HCT116 (cell line): ENCODE measurements around the gene SUFU.

ENCODE experiments used
- EZH2phosphoT487 ChIP-seq: fragments of 200-600 bp; IDR thresholded peaks from 2 replicates; pipeline ENCODE4 v1.6.1; 2018; ENCODE audit warnings: antibody characterized with exemption, borderline replicate concordance
- POLR2A ChIP-seq: IDR thresholded peaks from 2 replicates; pipeline ENCODE4 v1.7.0; 2011; ENCODE audit warnings: borderline replicate concordance; ENCODE audit not compliant: insufficient read depth, insufficient read length; ENCODE audit errors: extremely low read depth

- TF ChIP-seq POLR2A, result no peak
- TF ChIP-seq EZH2phosphoT487, result no peak
These were observed 96.0 kb downstream of the SUFU start for GRCh38 chr10:102599565-102600327.
